OCI-LY3 (cell line): ENCODE data around the gene RNF149.

Source experiments
- EZH2phosphoT487 ChIP-seq: fragments of 200-600 bp; shearing (Covaris generic); IDR thresholded peaks from 2 replicates; pipeline ENCODE4 v1.6.1; 2018; ENCODE audit warnings: antibody characterized with exemption, mixed run types, low read depth
- TF ChIP-seq, protein P1 (sequence below): fragments of 200-600, 300-600 bp; sonication (generic); IDR thresholded peaks from 2 replicates; pipeline ENCODE4 v1.5.1; 2014; ENCODE audit warnings: antibody characterized with exemption, low read length, low read depth

DNA sequence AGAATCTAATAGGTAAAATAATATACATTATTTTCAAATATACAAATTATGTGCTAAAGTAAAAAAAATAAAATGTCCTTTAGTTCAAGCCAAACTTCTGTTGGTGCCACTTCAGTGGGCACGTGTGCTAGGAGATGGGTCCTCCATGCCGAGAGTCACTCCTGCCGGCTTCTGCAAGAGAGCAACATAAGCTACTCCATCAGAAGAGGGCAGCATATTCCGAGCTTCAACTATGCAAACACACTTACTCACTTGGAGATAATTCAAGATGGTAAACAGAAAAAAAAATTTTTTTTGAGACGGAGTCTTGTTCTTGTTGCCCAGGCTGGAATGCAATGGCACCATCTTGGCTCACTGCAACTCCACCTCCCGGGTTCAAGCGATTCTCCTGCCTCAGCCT lies 31.4 kb downstream of the RNF149 start:
- TF ChIP-seq, protein P1, sequence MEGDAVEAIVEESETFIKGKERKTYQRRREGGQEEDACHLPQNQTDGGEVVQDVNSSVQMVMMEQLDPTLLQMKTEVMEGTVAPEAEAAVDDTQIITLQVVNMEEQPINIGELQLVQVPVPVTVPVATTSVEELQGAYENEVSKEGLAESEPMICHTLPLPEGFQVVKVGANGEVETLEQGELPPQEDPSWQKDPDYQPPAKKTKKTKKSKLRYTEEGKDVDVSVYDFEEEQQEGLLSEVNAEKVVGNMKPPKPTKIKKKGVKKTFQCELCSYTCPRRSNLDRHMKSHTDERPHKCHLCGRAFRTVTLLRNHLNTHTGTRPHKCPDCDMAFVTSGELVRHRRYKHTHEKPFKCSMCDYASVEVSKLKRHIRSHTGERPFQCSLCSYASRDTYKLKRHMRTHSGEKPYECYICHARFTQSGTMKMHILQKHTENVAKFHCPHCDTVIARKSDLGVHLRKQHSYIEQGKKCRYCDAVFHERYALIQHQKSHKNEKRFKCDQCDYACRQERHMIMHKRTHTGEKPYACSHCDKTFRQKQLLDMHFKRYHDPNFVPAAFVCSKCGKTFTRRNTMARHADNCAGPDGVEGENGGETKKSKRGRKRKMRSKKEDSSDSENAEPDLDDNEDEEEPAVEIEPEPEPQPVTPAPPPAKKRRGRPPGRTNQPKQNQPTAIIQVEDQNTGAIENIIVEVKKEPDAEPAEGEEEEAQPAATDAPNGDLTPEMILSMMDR: peak; percentile 31
- TF ChIP-seq EZH2phosphoT487: no peak
